Endometrium (tissue), 2 donors: ENCODE measurements around the gene ABCC4.

Experiments used
- FAIRE-seq: peaks from 2 replicates; lab custom pipeline; 2012; peaks lifted over from hg19 to GRCh38; lab: Jason Lieb, UNC
- donor health status: control.
- donor health status: control.

Gene ABCC4, protein sequence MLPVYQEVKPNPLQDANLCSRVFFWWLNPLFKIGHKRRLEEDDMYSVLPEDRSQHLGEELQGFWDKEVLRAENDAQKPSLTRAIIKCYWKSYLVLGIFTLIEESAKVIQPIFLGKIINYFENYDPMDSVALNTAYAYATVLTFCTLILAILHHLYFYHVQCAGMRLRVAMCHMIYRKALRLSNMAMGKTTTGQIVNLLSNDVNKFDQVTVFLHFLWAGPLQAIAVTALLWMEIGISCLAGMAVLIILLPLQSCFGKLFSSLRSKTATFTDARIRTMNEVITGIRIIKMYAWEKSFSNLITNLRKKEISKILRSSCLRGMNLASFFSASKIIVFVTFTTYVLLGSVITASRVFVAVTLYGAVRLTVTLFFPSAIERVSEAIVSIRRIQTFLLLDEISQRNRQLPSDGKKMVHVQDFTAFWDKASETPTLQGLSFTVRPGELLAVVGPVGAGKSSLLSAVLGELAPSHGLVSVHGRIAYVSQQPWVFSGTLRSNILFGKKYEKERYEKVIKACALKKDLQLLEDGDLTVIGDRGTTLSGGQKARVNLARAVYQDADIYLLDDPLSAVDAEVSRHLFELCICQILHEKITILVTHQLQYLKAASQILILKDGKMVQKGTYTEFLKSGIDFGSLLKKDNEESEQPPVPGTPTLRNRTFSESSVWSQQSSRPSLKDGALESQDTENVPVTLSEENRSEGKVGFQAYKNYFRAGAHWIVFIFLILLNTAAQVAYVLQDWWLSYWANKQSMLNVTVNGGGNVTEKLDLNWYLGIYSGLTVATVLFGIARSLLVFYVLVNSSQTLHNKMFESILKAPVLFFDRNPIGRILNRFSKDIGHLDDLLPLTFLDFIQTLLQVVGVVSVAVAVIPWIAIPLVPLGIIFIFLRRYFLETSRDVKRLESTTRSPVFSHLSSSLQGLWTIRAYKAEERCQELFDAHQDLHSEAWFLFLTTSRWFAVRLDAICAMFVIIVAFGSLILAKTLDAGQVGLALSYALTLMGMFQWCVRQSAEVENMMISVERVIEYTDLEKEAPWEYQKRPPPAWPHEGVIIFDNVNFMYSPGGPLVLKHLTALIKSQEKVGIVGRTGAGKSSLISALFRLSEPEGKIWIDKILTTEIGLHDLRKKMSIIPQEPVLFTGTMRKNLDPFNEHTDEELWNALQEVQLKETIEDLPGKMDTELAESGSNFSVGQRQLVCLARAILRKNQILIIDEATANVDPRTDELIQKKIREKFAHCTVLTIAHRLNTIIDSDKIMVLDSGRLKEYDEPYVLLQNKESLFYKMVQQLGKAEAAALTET (N-terminal part only)

DNA sequence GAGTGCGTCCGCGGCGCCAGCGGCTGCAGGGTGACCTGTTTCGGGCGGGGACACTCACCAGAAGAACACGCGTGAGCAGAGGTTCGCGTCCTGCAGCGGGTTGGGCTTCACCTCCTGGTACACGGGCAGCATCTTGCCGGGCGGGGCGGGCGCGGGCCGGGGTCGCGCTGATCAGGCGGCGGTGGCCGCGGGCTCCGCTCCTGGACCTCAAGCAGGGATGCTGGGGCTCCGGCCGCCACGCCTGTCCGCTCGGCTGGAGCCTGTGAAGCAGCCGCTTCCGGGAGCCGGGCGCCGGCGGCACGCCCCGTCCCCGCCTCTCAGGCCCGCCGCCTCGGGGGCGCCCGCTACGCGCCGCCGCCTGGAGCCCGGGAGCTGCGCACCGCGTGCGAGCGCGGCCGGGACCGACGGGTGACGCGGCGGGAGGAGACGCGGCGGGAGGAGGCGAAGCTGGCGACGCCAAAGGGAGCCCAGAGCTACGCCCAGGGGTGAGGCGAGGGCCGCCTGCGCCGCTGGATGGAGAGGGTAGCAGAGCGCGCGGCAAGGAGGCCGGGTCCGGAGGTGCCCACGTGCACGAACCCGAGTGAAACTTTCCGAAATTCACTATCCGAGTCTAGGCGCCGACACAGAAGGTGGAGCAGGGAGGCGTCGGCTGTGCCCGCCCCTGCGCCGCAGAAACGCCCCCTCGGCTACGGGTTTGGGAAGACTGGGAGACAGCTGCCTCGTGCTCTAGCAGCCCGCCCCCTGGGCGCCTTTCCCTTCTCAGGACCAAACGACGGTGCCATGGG, at the start of gene ABCC4:
ABCC4 (minus strand) TSS at position 269 of the 785 bp plus-strand sequence; CDS start at position 132, 137 bp downstream.
- no peak for FAIRE-seq

DNA sequence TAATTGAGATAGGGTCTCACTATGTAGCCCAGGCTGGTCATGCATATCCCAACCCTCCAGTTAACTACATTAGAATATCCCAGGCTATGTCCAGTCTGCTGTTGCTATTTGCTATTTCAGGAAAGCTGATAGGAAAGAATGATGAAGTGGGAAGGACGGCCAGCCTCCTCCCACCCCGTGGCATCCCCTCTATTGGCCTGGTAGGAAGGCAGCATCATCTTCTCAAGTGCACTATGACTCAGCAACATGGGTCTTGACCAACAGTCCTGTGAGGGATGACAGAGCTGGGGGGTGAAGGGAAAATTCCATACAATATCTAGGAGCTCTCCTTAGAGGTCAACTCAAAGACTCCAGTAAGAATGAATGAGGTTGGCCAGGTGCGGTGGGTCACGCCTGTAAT, 48.0 kb upstream of the ABCC4 start:
- no peak for FAIRE-seq

DNA sequence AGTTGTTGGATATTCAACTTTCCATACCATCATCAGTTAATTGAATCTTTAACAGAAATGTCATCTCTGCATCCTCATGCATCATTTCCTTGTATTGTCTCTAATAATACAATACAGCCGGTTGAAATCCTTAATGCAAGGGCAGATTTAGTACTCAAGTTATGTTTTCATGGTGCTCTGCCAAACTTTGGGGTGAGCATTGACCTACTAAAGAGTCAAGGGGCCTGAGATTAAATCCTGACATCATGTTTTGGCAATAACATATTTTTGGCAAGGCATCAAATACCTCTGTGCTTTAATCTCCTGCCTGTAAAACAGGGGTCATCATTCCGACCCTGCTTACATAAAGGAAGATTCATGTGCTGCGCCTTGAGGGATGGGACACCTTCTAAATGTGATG, 42.7 kb upstream of the ABCC4 start:
- FAIRE-seq: no peak

DNA sequence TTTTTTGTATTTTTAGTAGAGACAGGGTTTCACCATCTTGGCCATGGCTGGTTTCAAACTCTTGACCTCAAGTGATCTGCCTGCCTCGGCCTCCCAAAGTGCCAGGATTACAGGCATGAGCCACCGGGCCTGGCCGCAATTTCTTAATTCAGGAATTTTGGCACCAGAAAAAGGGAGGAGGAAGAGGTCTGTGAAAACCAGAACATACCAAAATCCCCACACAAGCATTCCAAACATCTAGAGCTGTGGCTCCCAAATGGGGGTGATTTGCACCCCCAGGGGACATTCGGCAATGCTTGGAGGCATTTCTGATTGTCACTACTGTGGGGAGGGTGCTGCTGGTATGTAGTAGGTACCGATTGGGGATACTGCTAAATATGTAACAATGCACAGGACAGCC, 40.2 kb upstream of the ABCC4 start:
- no peak for FAIRE-seq

DNA sequence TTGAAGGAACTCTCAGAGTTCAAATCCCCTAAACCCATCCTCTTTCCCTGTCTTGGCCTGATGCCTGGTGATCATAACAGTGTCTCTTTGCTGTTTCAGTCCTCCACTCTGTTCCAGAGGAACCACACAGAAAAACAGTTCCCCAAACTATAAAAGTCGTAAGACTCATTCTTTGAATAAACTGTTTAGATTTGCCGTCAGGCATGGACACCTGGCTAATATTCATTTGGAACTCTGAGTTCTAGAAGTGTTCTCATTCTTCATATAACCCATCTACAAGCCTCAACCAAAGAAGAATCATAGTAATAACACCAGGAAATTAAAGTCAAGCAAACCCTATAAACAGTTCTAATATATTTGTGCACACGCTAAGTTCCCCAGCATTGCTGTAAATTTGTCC, 37.7 kb upstream of the ABCC4 start:
- no peak for FAIRE-seq

DNA sequence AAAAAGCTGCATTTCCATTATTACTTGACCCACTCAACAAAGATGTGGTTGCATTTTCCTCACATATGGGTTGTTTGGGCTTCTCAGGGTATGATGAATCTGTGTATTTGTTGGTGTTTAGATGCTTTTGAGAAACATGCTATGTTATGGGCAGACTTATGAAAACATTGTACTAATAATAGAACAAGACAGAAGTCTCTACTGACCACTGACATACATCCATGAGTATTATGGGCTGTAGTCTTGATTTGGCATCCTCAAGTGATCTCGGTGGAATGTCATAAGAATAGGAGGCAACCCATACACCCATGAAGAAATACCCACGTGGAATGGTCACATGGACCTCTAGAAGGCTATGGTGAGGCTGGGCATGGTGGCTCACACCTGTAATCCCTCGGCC, 36.3 kb upstream of the ABCC4 start:
- no peak for FAIRE-seq

DNA sequence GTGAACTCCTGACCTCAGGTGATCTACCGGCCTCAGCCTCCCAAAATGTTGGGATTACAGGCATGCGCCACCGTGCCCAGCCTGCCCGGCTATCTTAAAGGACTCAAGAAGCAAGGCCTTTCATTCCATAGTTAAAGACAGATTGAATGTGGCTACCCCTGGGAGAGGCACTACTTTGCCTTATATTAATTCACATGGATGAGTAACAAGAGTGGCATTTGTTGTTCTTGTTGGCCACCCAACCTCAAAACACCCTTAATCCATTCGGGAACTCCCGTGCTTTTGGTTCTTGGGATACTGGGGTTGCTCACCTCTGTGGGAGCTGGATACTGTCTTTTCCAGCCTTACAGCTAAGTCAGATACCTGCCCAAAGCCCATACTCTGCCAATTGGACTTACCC, 34.4 kb upstream of the ABCC4 start:
- no peak for FAIRE-seq

DNA sequence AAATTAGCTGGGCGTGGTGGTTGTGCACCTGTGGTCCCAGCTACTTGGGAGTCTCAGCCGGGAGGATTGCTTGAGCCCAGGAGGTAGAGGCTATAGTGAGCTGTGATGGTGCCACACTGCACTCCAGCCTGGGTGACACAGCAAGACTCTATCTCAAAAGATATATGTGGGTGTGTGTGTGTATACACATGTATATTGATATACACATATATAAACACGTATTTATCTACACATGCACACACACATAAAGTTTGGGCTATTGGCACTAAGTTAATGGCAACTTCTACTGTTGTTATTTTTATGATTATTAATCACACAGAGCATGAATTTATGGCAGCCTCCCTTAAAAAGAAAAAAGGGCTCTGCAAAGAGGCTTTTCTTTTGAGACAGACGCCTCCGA, 27.1 kb upstream of the ABCC4 start:
- no peak for FAIRE-seq

DNA sequence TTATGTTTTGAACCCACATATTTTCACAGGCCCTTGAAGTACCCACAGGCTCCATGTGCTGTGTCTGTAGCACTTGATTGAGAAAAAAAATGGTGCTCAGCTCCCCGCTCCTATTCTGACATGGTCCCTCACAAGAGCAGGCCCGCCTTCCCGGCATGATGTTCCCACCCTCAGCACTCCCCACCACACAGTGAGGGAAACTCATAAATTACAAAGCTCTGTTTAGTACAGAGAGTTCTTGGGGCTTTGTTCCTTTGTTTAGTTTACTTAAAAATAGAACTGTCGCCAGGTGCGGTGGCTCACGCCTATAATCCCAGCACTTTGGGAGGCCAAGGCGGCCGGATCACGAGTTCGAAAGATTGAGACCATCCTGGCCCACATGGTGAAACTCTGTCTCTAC, 25.9 kb upstream of the ABCC4 start:
- FAIRE-seq: no peak

DNA sequence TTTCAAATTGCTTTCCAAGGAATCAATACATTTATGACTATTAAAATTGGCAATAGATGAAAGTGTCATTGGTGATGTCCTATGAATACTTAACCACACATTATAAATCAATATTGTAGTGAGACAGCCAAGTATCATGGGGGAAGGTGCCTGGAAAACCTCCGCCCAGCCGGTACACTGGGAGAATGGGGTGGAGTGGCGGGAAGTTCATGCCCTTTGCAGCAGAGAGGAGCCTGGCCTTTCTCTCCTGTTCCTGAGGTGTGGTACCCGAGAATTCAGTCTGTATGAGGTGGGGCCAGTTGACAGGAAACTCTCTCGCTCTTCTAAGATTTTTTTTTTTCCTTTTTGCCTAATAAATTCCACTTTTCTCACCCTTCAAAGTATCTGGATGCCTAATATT, 25.4 kb upstream of the ABCC4 start:
- no peak for FAIRE-seq

DNA sequence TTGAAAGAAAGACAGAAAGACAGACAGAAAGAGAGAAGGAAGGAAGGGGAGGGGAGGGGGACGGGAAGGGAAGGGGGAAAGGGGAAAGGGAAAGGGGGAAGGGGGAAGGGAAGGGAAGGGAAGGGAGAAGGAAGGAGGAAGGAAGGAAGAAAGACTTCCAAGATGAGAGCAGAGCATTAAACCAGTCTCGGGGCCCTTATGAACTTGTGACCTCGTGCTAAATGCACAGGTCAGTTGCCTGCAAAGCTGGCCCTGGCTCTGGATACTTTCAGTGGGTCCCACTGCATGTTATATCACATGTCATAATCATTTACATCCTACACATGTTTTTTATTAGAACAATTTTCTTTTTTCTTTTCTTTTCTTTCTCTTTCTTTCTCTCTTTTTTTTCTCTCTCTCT, 24.2 kb upstream of the ABCC4 start:
- no peak for FAIRE-seq

DNA sequence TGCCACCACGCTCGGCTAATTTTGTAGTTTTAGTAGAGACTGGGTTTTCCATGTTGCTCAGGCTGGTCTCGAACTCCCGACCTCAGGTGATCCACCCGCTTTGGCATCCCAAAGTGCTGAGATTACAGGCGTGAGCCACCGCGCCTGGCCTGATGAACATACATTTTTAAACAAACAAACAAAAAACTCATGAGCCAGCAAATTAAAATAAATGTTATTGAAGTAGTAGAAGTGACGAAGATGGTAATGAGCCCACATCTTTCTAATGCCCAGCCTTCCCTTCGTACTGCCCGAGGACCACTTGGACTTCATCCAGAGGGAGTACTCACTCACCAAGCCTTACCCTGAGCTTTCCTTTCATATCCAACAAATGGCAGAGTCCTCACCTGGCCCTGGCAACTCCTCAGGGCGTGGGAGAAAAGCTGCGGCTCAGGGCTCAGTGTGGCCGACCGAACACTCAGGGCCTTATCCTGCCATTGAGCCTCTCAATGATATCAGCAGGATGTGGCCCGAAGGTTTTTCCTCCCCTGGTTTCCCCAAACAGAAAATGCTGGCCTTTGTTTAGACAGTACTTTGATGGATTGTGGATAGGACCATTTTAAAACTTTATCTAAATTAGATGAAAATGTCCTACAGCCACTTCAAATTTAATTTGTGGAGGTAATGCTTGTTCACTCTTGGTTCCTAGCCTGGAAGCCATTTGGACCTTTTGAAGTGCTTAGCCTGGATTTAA, 22.8 kb upstream of the ABCC4 start:
- FAIRE-seq: no peak

DNA sequence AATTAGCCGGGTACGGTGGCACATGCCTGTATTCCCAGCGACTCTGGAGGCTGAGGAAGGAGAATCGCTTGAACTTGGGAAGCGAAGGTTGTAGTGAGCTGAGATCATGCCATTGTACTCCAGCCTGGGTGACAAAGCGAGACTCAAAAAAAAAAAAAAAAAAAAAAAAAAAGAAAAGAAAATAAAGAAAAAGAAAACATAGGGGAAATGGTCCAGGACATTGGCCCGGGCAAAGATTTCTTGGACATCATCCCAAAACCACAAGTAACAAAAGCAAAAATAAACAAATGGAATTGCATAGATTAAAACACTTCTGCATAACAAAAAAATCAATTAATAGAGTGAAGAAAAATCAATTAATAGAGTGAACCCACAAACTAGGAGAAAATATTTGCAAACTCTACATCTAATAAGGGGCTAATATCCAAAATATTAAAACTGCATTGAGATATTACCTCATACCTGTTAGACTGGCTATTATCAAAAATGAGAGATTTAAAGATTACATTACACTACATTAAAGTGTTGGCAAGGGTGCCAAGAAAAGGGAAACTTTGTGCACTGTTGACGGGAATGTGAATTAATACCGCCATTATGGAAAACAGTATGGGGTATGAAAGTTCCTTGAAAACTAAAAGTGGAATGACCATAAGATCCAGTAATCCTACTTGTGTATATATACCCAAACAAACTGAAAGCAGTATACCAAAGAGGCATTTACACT, 18.5 kb upstream of the ABCC4 start:
- FAIRE-seq: no peak

DNA sequence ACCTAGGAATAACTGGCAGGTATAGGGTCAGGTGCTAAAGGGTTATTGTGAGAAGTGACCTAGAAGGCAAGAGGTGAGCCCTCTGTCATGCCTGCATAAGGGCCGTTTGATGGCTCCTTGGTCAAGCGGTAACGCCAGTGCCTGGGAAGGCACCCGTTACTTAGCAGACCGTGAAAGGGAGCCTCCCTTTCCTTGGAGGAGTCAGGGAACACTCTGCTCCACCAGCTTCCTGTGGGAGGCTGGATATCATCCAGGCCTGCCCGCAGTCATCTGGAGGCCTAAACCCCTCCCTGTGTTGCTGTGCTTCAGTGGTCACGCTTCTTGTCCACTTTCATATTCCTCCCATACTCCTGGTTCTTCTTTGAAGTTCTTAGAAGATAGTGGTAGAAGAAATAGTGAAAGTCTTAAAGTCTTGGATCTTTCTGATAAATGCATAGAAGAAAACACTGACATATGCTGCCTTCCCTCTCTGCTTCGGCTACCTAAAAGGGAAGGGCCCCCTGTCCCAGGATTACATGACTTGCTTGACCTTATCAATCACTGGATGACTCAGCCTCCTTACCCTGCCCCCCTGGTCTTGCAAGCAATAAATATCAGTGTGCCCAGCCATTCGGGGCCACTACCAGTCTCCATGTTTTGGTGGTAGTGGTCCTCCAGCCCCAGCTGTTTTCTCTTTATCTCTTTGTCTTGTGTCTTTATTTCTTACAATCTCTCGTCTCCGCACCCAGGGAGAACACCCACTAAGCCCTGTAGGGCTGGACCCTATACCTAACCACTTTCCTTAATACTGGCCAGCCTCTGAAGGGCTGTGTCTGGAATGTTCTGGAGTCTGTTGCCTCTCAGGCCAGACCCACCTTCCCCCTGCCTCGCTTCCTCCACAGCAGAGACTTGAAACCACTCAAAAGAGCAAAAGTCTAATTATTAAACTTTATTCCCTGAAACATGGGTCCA, 16.1 kb upstream of the ABCC4 start:
- no peak for FAIRE-seq

DNA sequence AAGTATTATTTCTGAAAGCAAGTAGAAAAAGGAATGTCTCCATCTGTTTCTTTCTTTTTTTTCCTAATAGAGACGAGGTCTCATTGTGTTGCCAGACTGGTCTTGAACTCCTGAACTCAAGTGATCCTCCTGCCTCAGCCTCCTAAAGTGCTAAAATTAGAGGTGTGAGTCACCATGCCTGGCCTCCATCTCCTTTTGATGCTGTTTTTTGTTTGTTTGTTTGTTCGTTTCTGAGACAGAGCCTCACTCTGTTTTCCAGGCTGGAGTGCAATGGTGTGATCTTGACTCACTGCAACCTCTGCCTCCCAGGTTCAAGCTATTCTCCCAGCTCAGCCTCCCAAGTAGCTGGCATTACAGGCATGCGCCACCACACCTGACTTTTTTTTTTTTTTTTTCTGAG, 14.5 kb upstream of the ABCC4 start:
- FAIRE-seq: no peak

DNA sequence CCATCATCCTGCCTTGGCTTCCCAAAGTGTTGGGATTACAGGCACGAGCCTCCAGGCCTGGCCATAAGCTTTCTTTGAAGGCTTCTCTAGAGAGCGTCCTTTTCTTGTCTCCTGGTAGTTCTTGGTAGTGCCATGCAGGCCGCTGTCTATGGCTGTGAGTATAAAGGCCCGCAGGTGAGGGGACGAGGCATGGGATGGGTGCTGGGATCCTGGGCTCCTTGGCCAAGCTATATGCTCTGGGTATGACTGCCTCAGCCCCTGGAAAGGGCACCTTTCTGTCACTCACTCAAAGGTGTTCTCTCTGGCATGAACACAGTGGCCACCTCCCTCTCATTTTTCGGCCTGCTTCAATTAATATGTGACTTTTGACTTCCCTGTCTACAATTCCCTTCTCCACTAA, 6.3 kb upstream of the ABCC4 start:
- no peak for FAIRE-seq

DNA sequence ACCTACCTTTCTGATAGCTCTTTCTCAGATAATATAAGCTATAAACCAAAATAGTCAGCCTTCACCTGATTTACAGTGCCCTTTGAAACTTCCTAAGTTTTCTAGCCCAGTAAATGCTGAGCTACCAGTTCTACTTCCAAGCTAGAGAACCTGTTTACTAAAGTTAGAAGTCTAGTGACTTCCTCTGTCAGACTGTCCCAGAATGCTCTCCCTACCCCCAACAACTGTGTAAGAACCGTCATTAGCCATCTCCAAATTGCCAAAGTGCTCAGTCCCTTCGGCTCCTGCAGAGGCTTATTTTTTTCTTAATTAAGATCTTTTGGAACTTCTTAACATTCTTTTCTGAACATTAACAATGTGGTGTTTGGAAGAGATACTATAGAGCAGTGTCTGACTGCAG, 3.2 kb upstream of the ABCC4 start:
- no peak for FAIRE-seq

DNA sequence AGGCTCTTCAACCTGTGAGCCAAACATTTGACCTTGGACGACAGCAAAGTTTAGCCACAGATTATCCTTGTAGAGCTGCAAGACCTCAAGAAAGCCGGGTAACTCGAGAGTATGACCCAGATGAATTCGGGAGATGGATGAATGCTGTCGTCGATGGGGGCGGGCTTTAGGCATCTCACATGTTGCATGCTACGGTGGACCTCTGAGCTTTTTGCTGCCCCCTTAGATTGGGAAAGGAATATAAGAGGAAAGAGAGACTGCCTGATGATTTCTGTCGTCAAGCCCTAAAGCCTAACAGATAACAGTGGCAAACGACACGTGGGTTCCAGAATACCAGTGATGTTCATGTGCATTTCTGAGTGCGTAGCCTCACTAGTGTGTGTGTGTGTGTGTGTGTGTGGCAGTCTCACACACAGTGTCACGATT, 730 bp upstream of the ABCC4 start:
- no peak for FAIRE-seq

DNA sequence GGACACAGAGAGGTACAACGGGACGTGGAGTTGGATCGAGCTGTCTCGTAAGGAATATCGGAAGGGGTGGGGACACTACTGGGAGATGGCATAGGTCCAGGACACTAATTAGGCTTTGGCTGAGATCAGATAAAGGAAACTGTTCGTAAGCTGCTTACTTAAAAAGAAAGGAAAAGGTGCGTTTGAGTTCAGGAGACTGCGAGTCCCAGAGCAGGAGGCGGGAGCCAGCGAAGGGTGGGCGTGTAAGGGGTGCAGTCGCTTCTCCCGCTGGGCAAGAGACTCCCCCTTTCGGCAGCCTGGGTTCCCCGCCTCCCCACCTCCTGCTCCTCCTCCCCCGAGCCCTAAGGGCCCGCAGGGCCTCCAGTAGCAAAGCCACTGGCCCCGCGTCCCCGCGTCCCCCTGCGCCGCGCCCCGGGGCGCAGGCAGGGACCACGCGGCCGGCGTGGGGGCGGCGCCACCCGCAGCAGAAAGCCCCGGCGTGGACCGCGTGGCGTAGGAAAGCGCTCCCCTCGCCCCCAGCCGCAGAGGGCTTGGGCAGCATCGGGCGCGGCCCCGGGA, 547 bp downstream of the ABCC4 start:
- no peak for FAIRE-seq
